Activated naive CD8-positive, alpha-beta T cell treated with anti-CD3 and anti-CD28 coated beads, Interleukin-2, amount 50 U/mL, for 24 hours (primary cell): ENCODE measurements around the gene JMJD7.

ENCODE experiments used
- ATAC-seq: fragments of 150-1000 bp; cut with Tn5 transposase; one replicate; pipeline ENCODE4 v1.10.0; 2021
- DNase-seq: peaks from one replicate; pipeline ENCODE4 v3.0.0; 2021
- H3K27ac Mint-ChIP-seq: one replicate; pipeline ENCODE4 v1.8.0; 2021; ENCODE audit warnings: mild to moderate bottlenecking, mixed read lengths
- H3K27me3 Mint-ChIP-seq: one replicate; pipeline ENCODE4 v1.8.0; 2021; ENCODE audit warnings: mixed read lengths
- H3K36me3 Mint-ChIP-seq: one replicate; pipeline ENCODE4 v1.8.0; 2021; ENCODE audit warnings: low read depth, mixed read lengths
- H3K4me1 Mint-ChIP-seq: one replicate; pipeline ENCODE4 v1.8.0; 2021; ENCODE audit warnings: mixed read lengths
- H3K4me3 Mint-ChIP-seq: one replicate; pipeline ENCODE4 v1.8.0; 2021; ENCODE audit warnings: mild to moderate bottlenecking, moderate library complexity, mixed read lengths
- H3K9me3 Mint-ChIP-seq: one replicate; pipeline ENCODE4 v1.8.0; 2021; ENCODE audit warnings: mixed read lengths

JMJD7 gene

DNA sequence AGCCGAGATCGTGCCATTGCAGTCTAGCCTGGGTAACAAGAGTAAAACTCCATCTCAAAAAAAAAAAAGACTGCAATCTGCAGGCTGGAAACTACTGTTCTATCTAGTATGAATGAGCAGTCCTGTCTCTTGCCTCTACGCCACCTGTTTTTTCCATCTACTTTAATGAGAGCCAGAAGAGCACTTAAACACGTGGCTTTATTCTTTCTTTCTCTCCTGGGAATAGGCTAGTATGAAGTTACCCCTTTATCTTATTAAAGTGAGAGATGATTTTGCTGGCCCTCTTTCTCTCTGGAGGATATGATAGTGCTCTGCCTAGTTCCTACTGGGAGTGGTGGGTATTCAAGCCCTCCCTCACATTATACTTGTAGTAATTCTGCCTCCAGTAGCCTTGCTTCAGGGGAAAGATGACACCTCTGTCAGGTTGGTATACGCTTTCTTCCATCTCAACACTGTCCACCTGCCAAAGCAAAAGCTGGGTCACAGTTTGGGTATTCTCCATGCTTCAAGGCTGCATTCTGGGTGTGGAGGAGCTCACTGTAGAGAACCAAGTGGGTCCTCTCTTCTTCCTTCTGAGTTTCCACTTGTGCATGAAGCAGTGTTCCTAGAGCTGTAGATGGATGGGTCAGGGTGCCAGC is 35.8 kb upstream of the JMJD7 start:
- ATAC-seq (no peak), DNase-seq (no peak)
- Mint-ChIP-seq H3K4me3 (no peak overlapping the region), H3K36me3 (no peaks in the 10 kb centered on the region), H3K27me3 (no peaks in the 10 kb centered on the region), H3K27ac (no peak overlapping the region), H3K4me1 (peaks cover 54% of the 10 kb centered on the region), H3K9me3 (no peaks in the 10 kb centered on the region)

DNA sequence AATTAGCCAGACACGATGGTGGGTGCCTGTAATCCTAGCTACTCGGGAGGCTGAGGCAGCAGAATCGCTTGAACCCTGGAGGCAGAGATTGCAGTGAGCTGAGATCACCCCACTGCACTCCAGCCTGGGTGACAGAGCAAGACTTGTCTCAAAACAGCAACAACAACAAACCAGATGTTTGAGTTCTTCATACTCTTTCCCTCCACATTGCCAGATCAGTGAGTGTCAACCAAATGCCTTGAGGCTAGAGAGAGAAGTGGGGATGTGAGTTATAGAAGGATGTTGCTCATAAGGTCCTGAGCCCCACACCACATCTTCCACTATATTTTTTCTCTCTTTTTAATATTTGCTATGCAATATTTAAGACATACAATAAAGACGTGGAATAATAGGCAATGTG is 33.8 kb upstream of the JMJD7 start:
- Mint-ChIP-seq H3K36me3 (no peaks in the 10 kb centered on the region), H3K4me3 (no peak overlapping the region), H3K27ac (no peak overlapping the region), H3K27me3 (no peaks in the 10 kb centered on the region), H3K4me1 (peaks cover 57% of the 10 kb centered on the region), H3K9me3 (no peaks in the 10 kb centered on the region)
- ATAC-seq (no peak), DNase-seq (no peak)

DNA sequence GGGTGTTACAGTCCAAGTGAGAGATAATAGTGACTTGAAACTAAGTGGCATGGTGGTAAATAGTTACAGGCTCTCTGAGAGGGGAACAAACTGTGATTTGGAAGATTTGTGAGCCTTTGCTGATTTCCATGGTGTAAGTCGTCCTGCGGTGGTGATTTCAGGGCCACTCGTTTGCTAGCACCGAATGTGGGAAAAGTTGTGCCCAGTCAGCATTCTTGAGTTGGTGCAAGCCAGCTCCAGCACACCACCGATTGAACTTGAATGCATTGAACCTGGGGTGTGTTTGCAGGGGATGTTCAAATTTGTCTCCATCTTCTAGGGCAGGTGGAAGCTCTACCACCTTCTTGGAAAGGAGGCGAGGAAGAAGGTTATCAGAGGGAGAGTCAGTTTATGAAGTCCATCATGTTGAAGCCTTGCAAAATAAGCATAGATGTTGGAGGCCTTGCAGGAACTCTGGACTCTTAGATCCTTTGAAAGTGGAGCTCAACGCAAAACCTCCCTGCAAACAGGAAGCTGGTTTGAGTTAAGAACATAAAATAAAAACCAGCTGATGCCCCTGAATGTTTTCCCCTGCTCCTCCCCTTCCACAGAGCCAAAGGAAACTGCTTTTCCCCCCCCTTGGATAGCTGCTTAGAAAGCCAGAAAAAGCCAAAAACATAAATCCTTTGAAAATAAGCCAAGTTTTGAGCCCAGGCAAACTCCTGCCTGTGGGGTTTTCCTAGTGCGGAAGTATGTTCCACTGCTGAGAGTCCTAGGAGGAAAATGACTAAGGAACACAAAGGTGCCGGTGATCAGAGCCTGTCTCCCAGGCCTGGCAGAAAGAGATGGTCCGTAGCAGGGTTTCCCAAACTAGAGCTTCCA is 31.7 kb upstream of the JMJD7 start:
- peaks cover 42% of the 10 kb centered on the region for H3K4me1 Mint-ChIP-seq
- no peak overlapping the region for H3K4me3 Mint-ChIP-seq
- H3K27ac Mint-ChIP-seq, result no peak overlapping the region

DNA sequence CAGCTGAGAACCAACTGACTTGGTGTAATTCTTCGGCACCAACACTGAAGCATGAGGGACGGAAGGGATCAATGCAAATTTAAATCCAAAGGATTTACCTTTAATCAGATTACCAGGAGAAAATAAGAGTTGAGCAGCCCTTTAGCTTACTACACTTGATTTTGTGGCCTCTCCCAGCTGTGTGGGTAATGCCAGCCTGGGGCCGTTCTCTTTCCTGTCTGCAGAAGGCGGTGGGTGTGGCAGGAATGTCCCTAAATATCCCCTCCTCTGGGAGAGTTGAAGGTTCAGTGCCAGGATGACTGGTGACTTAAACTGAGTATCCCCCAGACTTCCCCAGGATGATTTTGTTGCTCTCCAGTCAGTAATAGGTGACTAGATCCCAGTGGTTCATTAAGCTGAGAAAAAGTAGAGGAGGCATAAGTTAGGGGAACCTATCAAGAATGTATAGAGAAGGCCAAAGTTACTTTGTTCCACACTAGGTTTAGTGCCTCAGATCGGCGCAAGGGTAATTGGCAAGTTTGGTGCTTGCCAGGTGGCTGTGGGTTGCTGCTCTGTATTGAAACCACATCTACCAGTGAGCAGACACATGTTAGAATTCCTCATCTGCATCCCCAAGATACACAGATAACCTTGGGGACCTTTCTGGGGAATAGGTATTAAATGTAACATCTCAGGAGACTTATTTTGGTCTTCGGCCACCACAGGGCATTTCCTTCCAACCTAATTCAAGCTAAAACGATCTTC is 30.5 kb upstream of the JMJD7 start:
- Mint-ChIP-seq H3K4me3 (no peak overlapping the region), H3K4me1 (peaks cover 31% of the 10 kb centered on the region), H3K27ac (no peak overlapping the region), H3K27me3 (no peaks in the 10 kb centered on the region), H3K36me3 (no peaks in the 10 kb centered on the region), H3K9me3 (no peaks in the 10 kb centered on the region)
- no peak for DNase-seq
- ATAC-seq, result no peak

More for the DNA sequence above, 31.7 kb upstream of the JMJD7 start:
- ATAC-seq (no peak), DNase-seq (no peak)
- H3K9me3 Mint-ChIP-seq, result no peaks in the 10 kb centered on the region
- no peaks in the 10 kb centered on the region for H3K36me3 Mint-ChIP-seq
- H3K27me3 Mint-ChIP-seq, result no peaks in the 10 kb centered on the region

DNA sequence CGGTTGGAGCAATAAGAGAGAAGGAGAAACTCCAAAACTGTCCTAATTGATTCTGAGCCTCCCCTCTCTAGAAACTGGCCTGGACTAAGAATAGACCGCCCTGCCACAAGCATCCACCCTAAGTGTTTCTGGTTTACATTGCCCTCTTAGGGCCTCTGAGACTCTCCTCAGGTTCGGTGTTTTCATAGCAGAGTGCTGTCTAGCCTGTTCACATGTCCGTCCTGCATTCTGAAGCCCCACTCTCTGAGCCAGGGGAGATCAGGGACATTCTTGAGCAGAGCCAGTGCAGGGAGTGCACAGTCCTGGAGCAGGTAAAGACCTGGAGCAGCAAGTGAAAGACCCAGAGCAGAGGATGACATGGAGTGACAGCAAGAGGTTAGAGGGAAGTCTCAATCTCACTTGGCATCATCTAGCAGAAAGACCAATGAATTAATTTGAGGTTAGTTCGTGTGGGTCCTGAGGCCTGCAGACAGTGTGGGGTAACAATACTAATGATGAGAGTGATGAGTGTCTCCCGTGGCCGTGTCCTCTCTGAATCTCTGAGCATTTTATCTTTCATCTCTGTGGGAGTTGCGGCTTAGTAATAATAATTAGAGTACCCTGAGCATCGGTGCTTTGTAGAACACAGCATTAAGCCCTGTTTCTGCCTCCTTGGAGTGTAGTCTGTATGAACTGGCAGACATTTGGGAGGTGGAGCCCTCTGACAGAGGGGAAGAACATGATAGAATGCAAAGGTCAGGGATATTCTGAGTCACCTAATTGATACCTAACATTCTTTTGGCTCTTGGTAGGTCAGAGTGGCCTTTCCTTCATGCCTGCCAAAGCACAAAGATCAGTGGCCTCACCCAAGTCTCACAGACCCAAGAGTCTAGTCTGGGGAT is 29.0 kb upstream of the JMJD7 start:
- DNase-seq (no peak), ATAC-seq (peak; percentile 89)
- no peaks in the 10 kb centered on the region for H3K27me3 Mint-ChIP-seq
- peaks cover 2% of the 10 kb centered on the region for H3K36me3 Mint-ChIP-seq
- H3K27ac Mint-ChIP-seq, result peak overlapping the region; percentile 65
- peaks cover 31% of the 10 kb centered on the region for H3K4me1 Mint-ChIP-seq
- H3K4me3 Mint-ChIP-seq, result no peak overlapping the region
- no peaks in the 10 kb centered on the region for H3K9me3 Mint-ChIP-seq

DNA sequence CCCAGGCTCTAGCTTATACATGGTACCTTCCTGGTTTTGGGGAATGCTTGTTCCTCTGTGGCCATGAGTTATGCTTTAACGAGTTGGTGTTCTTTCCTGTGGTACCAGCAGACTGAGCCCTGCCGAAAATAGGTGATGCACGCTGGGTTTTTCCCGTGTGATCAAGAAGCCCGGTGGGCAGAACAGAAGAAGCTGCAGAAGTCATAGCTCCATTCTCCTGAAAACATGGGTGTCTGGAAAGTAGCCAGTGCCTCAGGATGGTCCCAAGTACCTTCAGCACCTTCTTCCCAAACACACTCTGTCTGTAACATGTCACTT is 28.4 kb upstream of the JMJD7 start:
- Mint-ChIP-seq H3K27me3 (no peaks in the 10 kb centered on the region), H3K9me3 (no peaks in the 10 kb centered on the region), H3K27ac (peak overlapping the region; percentile 65), H3K4me3 (no peak overlapping the region), H3K4me1 (peaks cover 31% of the 10 kb centered on the region), H3K36me3 (peaks cover 2% of the 10 kb centered on the region)
- no peak for ATAC-seq
- DNase-seq, result no peak

DNA sequence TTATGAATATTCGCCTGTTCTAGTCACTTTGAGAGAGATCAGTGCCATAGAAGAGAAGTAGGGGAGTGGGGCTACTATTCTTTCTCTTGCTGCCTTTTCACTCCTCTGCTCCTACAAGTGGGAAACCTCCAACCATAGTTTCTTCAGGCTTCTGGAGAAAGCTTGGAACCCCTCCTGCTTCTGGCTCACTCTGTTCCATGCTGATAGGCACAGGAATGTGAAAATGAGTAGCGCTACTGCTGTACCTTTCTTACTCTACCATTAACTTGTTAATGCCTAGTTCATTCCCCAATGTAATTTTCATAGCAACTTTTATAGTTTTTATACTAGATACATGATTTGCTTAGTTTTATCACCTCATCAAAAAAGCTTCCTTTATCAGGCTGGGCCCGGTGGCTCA is 26.7 kb upstream of the JMJD7 start:
- H3K4me3 Mint-ChIP-seq, result no peak overlapping the region
- no peak for ATAC-seq
- H3K9me3 Mint-ChIP-seq, result no peaks in the 10 kb centered on the region
- no peaks in the 10 kb centered on the region for H3K27me3 Mint-ChIP-seq
- no peak overlapping the region for H3K27ac Mint-ChIP-seq
- peaks cover 26% of the 10 kb centered on the region for H3K4me1 Mint-ChIP-seq
- no peak for DNase-seq
- H3K36me3 Mint-ChIP-seq, result peaks cover 2% of the 10 kb centered on the region

DNA sequence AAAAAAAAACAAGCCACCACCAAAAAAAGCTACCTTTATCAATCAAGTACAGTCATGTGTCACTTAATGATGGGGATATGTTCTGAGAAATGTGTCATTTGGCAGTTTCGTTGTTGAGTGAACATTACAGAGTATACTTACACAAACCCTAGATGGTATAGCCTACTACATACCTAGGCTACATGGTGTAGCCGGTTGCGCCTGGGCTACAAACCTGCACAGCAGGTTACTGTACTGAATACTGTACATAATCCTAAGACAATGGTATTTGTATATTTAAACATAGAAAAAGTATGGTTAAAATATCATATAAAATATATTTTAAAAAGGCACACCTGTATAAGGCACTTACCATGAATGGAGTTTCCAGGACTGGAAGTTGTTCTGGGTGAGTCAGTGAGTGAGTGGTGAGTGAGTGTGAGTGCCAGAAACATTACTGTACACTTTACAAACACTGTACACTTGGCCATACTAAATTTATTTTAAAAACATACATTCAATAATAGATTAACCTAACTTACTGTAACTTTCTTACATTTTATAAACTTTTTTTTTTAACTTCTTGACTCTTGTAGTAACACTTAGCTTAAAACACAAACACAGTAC is 25.9 kb upstream of the JMJD7 start:
- DNase-seq, result no peak
- peaks cover 24% of the 10 kb centered on the region for H3K4me1 Mint-ChIP-seq

DNA sequence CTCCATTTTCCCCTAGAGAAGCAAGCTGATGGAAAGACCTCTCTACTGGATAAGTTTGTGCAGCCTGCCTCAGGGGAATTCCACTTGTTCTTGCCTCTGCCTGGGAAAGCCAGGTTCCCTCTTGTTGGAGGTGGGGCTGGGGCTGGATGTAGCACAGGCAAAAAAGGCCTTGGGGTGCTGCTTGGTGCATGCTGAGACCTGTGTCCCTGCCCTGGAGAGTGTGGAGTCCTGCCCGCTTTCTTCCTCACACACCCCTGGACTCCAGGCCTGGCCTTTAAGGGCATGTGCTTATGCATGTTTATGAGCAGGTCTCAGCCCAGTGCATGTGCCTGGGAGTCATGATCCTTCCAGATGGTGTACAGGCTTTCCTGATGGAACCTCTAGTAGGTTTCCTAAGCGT is 23.5 kb upstream of the JMJD7 start:
- Mint-ChIP-seq H3K27ac (no peak overlapping the region), H3K4me1 (peaks cover 11% of the 10 kb centered on the region), H3K36me3 (peaks cover 2% of the 10 kb centered on the region), H3K27me3 (no peaks in the 10 kb centered on the region), H3K4me3 (no peak overlapping the region), H3K9me3 (no peaks in the 10 kb centered on the region)
- ATAC-seq, result no peak
- no peak for DNase-seq

More for the DNA sequence above, 25.9 kb upstream of the JMJD7 start:
- Mint-ChIP-seq H3K9me3 (no peaks in the 10 kb centered on the region), H3K27me3 (no peaks in the 10 kb centered on the region), H3K4me3 (no peak overlapping the region), H3K27ac (no peak overlapping the region), H3K36me3 (peaks cover 2% of the 10 kb centered on the region)
- ATAC-seq, result no peak

DNA sequence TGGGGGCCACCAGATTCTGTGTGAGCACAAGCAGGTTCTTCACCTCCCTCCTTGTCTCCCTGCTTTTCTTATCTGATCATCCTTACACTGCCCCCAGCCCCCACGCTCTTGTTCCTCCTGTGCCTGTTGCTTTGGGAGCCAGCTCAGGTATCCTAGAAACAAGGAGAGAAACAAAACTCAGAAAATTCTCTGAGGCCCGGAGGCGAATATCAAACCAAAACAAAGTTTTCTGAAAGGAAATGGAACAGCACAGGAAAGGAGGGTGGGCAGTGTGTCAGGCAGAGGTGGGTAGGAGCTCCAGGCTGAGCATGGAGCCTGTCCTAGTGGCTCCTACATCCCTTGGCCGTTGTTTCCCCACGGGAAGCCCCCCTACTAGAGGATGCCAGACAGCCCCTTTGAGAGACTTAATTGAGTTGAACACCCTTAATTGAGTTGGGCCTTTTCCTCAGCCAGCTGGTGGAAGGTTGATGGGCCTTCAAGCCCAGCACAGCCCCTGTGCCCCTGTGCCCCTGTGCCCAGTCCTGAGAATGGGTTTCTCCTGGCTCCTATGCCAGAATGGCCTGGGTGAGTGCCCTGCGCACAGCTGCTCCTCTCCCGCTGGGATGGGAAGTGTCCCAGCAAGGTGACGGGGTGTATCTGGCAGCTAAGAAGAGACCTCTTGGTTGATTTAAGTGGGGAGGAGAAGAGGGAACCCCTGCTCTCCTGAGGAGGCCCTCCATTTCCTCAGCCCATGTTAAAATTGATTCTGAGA is 22.8 kb upstream of the JMJD7 start:
- H3K4me1 Mint-ChIP-seq, result peaks cover 10% of the 10 kb centered on the region
- peaks cover 2% of the 10 kb centered on the region for H3K36me3 Mint-ChIP-seq
- no peak overlapping the region for H3K4me3 Mint-ChIP-seq
- DNase-seq (no peak), ATAC-seq (no peak)
- H3K27me3 Mint-ChIP-seq, result no peaks in the 10 kb centered on the region
- no peaks in the 10 kb centered on the region for H3K9me3 Mint-ChIP-seq
- H3K27ac Mint-ChIP-seq, result no peak overlapping the region

DNA sequence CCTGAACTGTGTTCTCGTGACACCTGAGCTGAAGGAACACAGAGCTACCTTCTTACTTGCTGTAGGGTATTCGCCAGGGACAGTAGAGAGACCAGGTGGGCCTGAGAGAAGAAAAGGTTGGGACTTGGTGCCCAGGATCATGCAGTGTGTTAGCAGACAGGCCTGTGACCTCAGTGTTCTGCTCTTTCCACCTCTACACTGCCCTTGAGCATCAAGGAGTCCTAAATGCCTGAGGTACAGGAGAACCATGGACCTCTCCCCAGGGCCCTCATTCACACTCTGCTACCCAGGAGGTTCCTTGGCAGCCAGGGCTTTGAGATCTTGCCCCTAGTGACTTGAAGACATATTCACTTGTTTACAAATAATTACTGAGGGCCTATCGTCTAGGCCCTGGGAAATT is 22.2 kb upstream of the JMJD7 start:
- no peak for DNase-seq
- H3K27ac Mint-ChIP-seq, result no peak overlapping the region
- H3K4me1 Mint-ChIP-seq, result peaks cover 10% of the 10 kb centered on the region
- peaks cover 2% of the 10 kb centered on the region for H3K36me3 Mint-ChIP-seq
- no peak overlapping the region for H3K4me3 Mint-ChIP-seq
- H3K27me3 Mint-ChIP-seq, result no peaks in the 10 kb centered on the region
- H3K9me3 Mint-ChIP-seq, result no peaks in the 10 kb centered on the region
- ATAC-seq, result no peak

DNA sequence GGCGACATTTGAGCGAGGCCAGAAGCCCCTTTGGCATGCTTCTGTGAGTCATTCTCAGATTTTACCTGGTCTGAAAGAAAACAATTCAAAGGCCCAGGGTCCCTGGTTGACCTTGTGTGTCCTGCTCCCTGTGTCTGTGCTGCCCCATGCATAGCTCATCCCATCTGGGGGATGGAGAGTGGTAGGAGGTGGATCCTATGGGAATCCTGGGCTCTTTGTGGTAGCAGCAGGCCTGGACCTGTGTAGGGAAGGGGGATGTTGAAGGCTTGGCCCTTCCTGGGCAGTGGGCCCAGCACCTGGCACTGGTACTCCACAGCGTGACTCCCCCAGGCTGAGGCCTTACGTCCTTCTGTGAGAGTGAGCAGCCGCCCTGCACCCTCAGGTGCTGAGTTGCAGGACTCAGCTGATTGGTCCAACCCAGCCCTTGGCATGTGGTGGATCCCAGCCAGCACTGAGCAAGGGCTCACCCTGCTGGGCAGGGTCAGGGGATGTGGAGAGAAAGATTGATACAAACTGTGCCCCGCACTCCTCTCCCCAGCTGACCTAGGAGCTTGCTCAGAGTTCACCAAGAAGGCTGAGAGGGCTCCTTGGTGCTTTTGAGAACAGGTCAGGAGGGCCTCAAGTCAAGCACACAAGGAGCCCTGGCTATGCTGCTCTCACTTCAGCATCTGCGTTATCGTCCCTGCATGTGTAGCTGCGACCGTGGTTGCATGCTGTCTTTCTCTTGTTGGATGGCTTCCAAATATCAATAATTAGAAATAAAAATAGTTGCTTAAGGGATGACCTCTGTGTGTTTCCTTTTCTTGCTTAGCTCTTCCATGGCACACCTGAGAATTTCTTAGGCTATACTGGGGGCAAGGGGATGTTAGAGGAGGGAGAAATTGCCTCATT is 21.4 kb upstream of the JMJD7 start:
- peaks cover 11% of the 10 kb centered on the region for H3K4me1 Mint-ChIP-seq
- H3K36me3 Mint-ChIP-seq, result peaks cover 2% of the 10 kb centered on the region
- no peak overlapping the region for H3K4me3 Mint-ChIP-seq
- H3K9me3 Mint-ChIP-seq, result no peaks in the 10 kb centered on the region
- DNase-seq (no peak), ATAC-seq (no peak)
- H3K27ac Mint-ChIP-seq, result no peak overlapping the region
- no peaks in the 10 kb centered on the region for H3K27me3 Mint-ChIP-seq

DNA sequence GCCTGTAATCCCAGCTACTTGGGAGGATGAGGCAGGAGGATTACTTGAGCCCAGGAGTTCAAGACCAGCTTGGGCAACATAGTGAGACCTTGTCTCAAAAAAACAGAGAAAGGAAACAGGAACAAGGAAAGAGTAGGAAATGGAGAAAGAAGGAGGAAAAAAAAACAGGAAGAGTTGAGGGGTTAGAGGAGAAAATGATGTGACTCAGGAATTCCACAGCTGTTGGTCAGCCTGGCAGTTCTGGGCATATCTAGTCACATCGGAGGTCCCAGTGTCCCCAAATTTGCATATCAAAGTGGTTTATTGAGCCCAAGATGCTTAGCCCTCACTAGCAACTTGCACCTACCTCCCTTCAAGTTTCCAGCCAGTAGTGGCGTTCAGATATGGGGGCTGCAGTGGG is 18.8 kb upstream of the JMJD7 start:
- no peaks in the 10 kb centered on the region for H3K9me3 Mint-ChIP-seq
- H3K36me3 Mint-ChIP-seq, result no peaks in the 10 kb centered on the region
- no peak overlapping the region for H3K27ac Mint-ChIP-seq
- ATAC-seq (no peak), DNase-seq (no peak)
- peaks cover 13% of the 10 kb centered on the region for H3K4me1 Mint-ChIP-seq
- H3K4me3 Mint-ChIP-seq, result no peak overlapping the region
- no peaks in the 10 kb centered on the region for H3K27me3 Mint-ChIP-seq
